ENCODE results near the gene OR2A7. TPM values are rescaled to one million over a fixed set of nuclear protein-coding genes. Genes with fewer than 3 reads are reported as not detected.
"Not testable (repeated sequence)": the region's sequence is repeated elsewhere in the genome, so short reads cannot be mapped to it uniquely, and the experiment has no call there.

The OR2A7 gene
- polyA plus RNA-seq, 2 of the 4 experiments (the other 2 are of a cell fraction), result not detected

DNA sequence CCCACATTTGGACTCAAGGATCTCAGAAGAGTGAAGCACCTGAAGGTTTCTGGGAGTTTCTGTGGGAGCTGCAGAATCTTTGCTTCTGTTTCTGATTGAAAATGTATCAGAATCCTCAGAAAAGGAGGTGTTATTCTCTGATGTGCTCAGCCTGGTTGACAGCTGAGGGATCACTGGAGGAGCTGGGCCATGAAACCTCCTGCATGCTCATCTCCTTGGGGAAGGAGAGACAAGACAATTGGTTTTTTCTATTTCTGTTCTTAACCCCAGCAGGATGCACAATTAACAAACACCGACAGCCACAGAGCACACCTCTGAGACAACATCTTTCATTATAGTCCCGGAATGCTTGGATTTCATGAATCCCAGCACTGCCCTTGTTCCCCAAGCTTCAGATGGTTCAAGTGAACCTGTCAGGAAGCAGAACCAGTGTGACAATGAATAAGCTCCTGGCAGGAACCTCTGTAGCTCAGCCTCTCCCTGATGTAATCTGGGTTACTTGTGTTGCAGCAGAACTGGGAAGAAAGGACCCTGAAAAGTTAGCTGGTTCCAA lies 26.0 kb downstream of the OR2A7 start:
- H3K4me1 ChIP-seq; DNase-seq (ENCODE audit: low read depth in 1 of 2, low spot score in 1 of 2); H3K4me3 ChIP-seq; CTCF ChIA-PET; POLR2A ChIA-PET; ATAC-seq; FAIRE-seq; H3K27ac ChIP-seq; H3K4me2 ChIP-seq; H3K9me3 ChIP-seq: not testable (repeated sequence)
- 79% methylated on average over 2 of the region's 2 CpGs for WGBS (ENCODE audit: missing lambda C conversion rate)

DNA sequence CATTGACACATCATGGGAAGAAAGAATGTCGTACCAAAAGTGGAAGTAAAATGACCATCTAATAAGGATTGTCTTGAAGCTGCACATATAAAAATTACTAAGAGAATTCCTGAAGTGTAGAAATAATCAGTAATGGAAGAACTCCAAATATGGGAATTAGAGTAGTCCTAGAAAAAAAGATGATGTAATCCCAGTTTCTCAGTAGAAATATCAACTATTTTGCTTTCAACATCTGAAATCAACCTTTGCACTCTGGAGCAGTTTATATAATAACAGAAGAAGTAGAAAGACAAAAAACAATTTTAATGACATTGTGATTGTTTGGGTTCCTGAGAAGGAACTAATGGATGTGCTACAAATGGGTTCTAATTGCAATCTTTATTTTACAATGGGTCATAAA lies 31.6 kb downstream of the OR2A7 start:
- POLR2A ChIA-PET; H3K9me3 ChIP-seq; ATAC-seq; H3K4me1 ChIP-seq; FAIRE-seq; H3K27ac ChIP-seq; H3K4me3 ChIP-seq; H3K4me2 ChIP-seq; DNase-seq (ENCODE audit: low read depth in 1 of 2, low spot score in 1 of 2); CTCF ChIA-PET: not testable (repeated sequence)
- 32% methylated on average over 1 of the region's 1 CpG for WGBS (ENCODE audit: missing lambda C conversion rate)

- H3K27ac ChIP-seq; DNase-seq (ENCODE audit: low read depth in 1 of 2, low spot score in 1 of 2); H3K9me3 ChIP-seq; POLR2A ChIA-PET; H3K4me1 ChIP-seq; CTCF ChIA-PET; H3K4me2 ChIP-seq; H3K4me3 ChIP-seq; ATAC-seq; FAIRE-seq: not testable (repeated sequence)
- no CpG with 5 or more reads among the region's 2 CpGs for WGBS (ENCODE audit: missing lambda C conversion rate)
Observed at GRCh38 chr7:144231027-144231426, 33.6 kb downstream of the OR2A7 start.

DNA sequence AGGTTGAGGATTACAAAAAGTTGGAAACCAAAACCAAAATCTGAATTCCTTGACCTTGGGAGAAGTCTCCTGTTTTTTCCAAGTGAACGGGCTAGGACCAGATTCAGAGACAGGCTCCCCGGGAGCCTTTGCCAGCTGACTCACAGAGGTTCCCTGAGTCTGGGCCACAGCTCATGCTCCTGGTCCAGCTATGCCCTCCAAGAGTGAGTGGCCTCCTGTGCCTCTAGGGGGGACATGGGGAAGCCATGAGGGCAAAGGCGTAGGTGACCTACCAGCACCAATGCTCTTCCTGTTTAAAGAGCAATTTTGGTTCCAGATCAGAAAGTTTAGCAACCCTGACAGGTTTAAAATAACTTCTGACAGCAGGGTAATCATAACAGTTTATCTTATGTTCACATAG lies 35.8 kb downstream of the OR2A7 start:
- H3K4me1 ChIP-seq; H3K9me3 ChIP-seq; H3K27ac ChIP-seq; FAIRE-seq; ATAC-seq; H3K4me2 ChIP-seq; H3K4me3 ChIP-seq; POLR2A ChIA-PET; DNase-seq (ENCODE audit: low read depth in 1 of 2, low spot score in 1 of 2); CTCF ChIA-PET: not testable (repeated sequence)
- 52% methylated on average over 2 of the region's 3 CpGs for WGBS (ENCODE audit: missing lambda C conversion rate)

DNA sequence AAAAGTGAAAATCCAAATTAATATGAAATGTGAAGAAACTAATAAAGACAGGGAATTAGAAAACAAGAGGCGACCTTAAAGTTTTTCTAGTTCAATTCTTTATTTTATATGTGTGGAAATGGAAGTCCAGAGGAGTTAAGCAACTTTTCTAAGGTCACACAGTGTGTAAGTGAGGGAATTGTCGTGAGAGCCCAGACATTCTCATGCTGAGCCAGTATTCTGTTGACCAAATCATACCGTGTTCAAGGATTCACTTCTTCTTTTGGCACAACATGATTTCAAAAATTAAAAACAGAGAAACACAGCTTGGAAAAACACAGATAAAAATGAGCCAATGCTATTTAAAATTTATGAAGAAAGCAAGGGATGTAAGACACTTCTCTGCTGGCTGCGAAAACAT lies 37.7 kb downstream of the OR2A7 start:
- ATAC-seq, result not testable (repeated sequence)

GRCh38 chr7:144223675-144224074 lies 40.9 kb downstream of the OR2A7 start:
- H3K27ac ChIP-seq; H3K4me2 ChIP-seq; DNase-seq (ENCODE audit: low read depth in 1 of 2, low spot score in 1 of 2); H3K9me3 ChIP-seq; CTCF ChIA-PET; POLR2A ChIA-PET; H3K4me3 ChIP-seq; ATAC-seq; H3K4me1 ChIP-seq: not testable (repeated sequence)
- peak; percentile 87 for FAIRE-seq

More for the DNA sequence above, 37.7 kb downstream of the OR2A7 start:
- FAIRE-seq; DNase-seq (ENCODE audit: low read depth in 1 of 2, low spot score in 1 of 2); H3K4me2 ChIP-seq; H3K9me3 ChIP-seq; H3K4me3 ChIP-seq; H3K27ac ChIP-seq; CTCF ChIA-PET; H3K4me1 ChIP-seq; POLR2A ChIA-PET: not testable (repeated sequence)
- WGBS (ENCODE audit: missing lambda C conversion rate), result 34% methylated on average over 3 of the region's 4 CpGs

DNA sequence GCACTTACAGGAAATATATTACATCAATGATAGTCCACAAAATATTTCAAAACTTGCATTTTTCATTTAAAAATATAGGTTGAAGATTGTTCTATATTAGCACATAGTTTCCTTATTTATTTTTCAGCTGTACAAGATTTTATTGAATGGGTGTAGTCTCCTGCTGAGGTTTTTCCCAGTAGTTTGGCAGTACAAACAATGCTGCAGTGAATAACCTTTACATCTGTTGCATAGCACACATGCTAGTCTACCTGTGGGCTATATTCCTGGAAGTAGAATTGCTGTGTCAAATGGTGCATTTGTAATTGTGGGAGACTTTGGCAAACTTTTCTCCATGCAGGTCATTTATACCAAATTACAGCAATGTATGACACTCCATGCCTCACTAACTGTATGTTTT lies 44.1 kb downstream of the OR2A7 start:
- H3K27ac ChIP-seq; CTCF ChIA-PET; H3K4me3 ChIP-seq; H3K4me1 ChIP-seq; H3K4me2 ChIP-seq; H3K9me3 ChIP-seq; POLR2A ChIA-PET; FAIRE-seq; DNase-seq (ENCODE audit: low read depth in 1 of 2, low spot score in 1 of 2); ATAC-seq: not testable (repeated sequence)

DNA sequence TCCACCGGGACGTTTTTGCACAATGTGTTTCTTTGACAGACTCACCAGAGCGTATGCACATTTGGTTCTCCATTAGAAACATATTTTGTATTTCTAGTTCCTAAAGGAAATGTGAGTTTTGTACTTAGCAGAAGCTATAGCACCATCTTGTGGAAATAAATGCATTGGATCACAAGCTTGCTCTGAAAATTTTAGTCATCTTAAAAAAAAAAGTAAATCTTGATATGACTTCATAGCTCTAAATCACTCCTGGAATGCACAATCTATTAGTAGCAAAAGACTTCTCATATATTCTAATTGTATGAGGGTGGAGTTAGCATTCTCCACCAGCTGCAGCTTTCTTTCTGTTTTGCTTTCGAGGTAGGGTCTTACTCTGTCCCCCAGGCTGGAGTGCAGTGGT lies 45.4 kb downstream of the OR2A7 start:
- ATAC-seq, result peak; percentile 45 to 71; a peak in 4 of 6 replicates
- FAIRE-seq; H3K4me3 ChIP-seq; H3K4me1 ChIP-seq; H3K9me3 ChIP-seq; H3K4me2 ChIP-seq; POLR2A ChIA-PET; DNase-seq (ENCODE audit: low read depth in 1 of 2, low spot score in 1 of 2); H3K27ac ChIP-seq; CTCF ChIA-PET: not testable (repeated sequence)
- WGBS (ENCODE audit: missing lambda C conversion rate), result no CpG with 5 or more reads among the region's 4 CpGs

DNA sequence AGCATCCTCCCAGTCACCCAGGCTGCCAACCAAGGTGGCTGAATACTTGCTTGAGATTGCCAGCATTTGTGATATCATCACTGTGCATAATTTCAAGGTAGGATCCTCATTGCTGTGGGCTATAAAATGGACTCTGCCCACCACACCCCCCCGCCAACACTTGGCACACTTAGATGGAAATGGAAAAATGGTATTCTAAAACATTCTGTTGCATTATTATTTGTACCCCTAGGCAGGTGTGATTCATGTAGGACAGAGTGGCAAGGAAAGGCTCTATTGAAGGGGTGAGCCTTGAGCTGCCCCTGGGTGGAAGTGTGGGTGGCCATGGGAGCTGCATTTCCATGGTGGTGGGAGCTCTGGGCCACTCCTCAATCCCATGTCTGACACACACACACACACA lies 46.0 kb downstream of the OR2A7 start:
- DNase-seq (ENCODE audit: low read depth in 1 of 2, low spot score in 1 of 2); H3K27ac ChIP-seq; H3K4me3 ChIP-seq; ATAC-seq; POLR2A ChIA-PET; H3K4me2 ChIP-seq; H3K9me3 ChIP-seq; FAIRE-seq; H3K4me1 ChIP-seq; CTCF ChIA-PET: not testable (repeated sequence)
- 86% methylated on average over 1 of the region's 1 CpG for WGBS (ENCODE audit: missing lambda C conversion rate)

DNA sequence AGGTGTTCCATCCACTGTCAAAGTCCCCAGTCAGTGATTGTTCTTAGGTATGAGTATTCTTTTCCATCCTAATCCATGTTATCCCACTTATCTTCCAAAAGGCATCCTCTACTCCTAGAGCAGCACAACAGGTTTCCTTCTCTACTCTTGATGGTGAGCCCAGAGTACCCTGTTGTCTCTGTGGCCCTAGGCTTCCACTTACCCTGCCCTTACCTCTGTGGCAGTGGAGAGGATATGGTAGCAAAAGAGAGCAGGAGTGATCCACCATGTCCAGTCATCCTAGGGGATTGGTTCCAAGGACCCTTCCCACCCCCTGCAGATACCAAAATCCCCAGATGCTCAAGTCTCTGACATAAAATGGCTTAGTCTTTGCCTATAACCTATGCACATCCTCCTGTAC lies 47.4 kb downstream of the OR2A7 start:
- H3K9me3 ChIP-seq; FAIRE-seq; CTCF ChIA-PET; ATAC-seq; DNase-seq (ENCODE audit: low read depth in 1 of 2, low spot score in 1 of 2); H3K27ac ChIP-seq; POLR2A ChIA-PET; H3K4me3 ChIP-seq; H3K4me1 ChIP-seq; H3K4me2 ChIP-seq: not testable (repeated sequence)
